OCI-LY1 (cell line): ENCODE data around the gene MYH13.

Source experiments
- EZH2 ChIP-seq: fragments of 200-600 bp; sonication (generic), shearing (Covaris generic); IDR thresholded peaks from 2 replicates; pipeline ENCODE4 v1.8.0; 2017; ENCODE audit warnings: borderline replicate concordance, mixed run types, mild to moderate bottlenecking, antibody characterized with exemption, low read length, moderate library complexity, mixed read lengths
- TF ChIP-seq, protein P1 (sequence below): fragments of 200-600 bp; sonication (generic), shearing (Covaris generic); IDR thresholded peaks from 2 replicates; pipeline ENCODE4 v1.5.1; 2017; ENCODE audit warnings: mild to moderate bottlenecking, antibody characterized with exemption, low read length, moderate library complexity, mixed read lengths

DNA sequence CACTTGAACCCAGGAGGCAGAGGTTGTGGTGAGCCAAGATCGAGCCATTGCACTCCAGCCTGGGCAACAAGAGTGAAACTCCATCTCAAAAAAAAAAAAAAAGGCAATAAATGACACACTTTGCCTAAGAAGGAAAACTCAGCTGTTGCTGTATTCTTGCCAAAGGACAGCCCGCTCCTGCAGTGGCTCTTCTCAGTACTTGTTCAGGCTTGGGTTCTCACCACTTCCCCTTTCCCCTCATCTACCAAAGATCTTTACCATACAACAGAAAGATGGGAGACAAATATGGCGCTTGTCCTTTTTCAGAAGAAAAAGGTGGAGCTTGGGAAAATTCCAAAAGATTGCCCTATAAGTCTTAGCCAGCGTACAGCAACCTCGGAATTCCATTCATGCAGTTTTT lies 58.5 kb downstream of the MYH13 start:
- TF ChIP-seq, protein P1, sequence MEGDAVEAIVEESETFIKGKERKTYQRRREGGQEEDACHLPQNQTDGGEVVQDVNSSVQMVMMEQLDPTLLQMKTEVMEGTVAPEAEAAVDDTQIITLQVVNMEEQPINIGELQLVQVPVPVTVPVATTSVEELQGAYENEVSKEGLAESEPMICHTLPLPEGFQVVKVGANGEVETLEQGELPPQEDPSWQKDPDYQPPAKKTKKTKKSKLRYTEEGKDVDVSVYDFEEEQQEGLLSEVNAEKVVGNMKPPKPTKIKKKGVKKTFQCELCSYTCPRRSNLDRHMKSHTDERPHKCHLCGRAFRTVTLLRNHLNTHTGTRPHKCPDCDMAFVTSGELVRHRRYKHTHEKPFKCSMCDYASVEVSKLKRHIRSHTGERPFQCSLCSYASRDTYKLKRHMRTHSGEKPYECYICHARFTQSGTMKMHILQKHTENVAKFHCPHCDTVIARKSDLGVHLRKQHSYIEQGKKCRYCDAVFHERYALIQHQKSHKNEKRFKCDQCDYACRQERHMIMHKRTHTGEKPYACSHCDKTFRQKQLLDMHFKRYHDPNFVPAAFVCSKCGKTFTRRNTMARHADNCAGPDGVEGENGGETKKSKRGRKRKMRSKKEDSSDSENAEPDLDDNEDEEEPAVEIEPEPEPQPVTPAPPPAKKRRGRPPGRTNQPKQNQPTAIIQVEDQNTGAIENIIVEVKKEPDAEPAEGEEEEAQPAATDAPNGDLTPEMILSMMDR: no peak
- no peak for TF ChIP-seq EZH2
